Colonic mucosa (tissue), 4 donors: ENCODE measurements around the gene IL25. TPM values are rescaled to one million over a fixed set of nuclear protein-coding genes. Genes with fewer than 3 reads are reported as not detected.

Source experiments
- DNase-seq: peaks from one replicate; pipeline ENCODE4 v3.0.0-alpha.2; 2020
- H3K27ac ChIP-seq: fragments of 200-600 bp; one replicate; pipeline ENCODE4 v1.8.0; 2021
- H3K27me3 ChIP-seq: fragments of 200-600 bp; one replicate; pipeline ENCODE4 v1.8.0; 2021
- H3K36me3 ChIP-seq: fragments of 200-600 bp; one replicate; pipeline ENCODE4 v1.8.0; 2021
- H3K4me1 ChIP-seq: fragments of 200-600 bp; one replicate; pipeline ENCODE4 v1.8.0; 2021; ENCODE audit warnings: mild to moderate bottlenecking
- H3K4me3 ChIP-seq: fragments of 200-600 bp; one replicate; pipeline ENCODE4 v1.8.0; 2021
- H3K9ac ChIP-seq, 2 donors: one replicate each; pipeline ENCODE4 v1.7.0; 2013; ENCODE audit warnings: control low read depth in 2 of 2, low read depth in 2 of 2, low read length in 2 of 2
- H3K9me3 ChIP-seq: fragments of 200-600 bp; one replicate; pipeline ENCODE4 v1.8.0; 2021
- intact Hi-C: fragments of 100-400 bp; cut with DNase I; formaldehyde crosslinking; loops from one replicate; pipeline ENCODE4 v1.14.1; 2022
- total RNA-seq, 2 donors: library from RNA; stranded (reverse); fragmentation: NEBNext Ultra II Directional in 1 of 2; extraction: Animal tissue kit (Norgen Biotek cat#: 25700) in 1 of 2; gene quantifications; one replicate each; pipeline ENCODE4 v1.2.1, GENCODE V29; 2021
- TF ChIP-seq, protein P1 (sequence below): fragments of 200-600 bp; IDR thresholded peaks from one replicate; pipeline ENCODE4 v1.8.0; 2022; ENCODE audit warnings: antibody characterized with exemption, mild to moderate bottlenecking
- donor health status: healthy.
- donor health status: DM: no; HTN: no; CAD: no.
- donor health status: DM: no; HTN: no; CAD: no.

The IL25 gene
- total RNA-seq, 2 donors from 2014 or later = not detected

DNA sequence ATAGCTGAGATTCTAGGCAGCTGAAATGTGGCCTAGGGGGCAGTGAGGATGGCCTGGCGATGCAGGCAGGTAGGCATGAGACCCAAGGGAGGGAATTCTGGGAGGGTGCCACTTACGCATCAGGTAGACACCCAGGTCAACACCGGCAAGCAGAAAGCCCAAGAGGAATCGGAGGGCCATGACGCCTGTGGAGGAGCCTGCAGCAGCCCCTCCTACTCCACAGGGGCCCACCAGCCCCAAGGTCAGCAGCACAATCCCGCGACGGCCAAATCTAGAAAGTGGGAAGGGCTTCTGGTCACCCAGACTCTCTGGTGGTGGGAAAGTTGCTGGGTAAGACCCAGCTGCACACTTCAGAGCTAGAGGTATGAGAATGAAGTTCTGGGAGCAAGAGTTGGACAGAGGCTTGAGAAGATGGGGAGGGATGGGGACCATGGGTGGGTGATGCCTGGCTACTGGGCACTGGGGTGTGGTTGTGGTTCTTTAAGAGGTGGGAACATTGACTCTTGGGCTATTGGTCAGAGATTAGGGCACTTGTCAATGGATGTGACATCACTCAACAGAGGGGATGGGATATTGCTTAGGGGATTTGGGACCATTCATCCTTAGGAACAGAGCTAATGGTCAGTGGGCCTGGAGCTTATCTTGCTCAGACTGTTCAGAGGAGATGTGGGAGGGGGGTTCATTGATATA, 23.3 kb upstream of the IL25 start:
- Histone ChIP-seq H3K36me3 (no peaks in the 10 kb centered on the region), H3K4me3 (no peak overlapping the region), H3K4me1 (peaks cover 7% of the 10 kb centered on the region), H3K27me3 (peaks cover 28% of the 10 kb centered on the region), H3K9ac (no peak overlapping the region), H3K9me3 (no peaks in the 10 kb centered on the region), H3K27ac (no peak overlapping the region)
- no peak for DNase-seq
- intact Hi-C loops = no loop called here
- TF ChIP-seq, protein P1, sequence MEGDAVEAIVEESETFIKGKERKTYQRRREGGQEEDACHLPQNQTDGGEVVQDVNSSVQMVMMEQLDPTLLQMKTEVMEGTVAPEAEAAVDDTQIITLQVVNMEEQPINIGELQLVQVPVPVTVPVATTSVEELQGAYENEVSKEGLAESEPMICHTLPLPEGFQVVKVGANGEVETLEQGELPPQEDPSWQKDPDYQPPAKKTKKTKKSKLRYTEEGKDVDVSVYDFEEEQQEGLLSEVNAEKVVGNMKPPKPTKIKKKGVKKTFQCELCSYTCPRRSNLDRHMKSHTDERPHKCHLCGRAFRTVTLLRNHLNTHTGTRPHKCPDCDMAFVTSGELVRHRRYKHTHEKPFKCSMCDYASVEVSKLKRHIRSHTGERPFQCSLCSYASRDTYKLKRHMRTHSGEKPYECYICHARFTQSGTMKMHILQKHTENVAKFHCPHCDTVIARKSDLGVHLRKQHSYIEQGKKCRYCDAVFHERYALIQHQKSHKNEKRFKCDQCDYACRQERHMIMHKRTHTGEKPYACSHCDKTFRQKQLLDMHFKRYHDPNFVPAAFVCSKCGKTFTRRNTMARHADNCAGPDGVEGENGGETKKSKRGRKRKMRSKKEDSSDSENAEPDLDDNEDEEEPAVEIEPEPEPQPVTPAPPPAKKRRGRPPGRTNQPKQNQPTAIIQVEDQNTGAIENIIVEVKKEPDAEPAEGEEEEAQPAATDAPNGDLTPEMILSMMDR = no peak

GRCh38 chr14:23351681-23352505, 20.7 kb upstream of the IL25 start:
- Histone ChIP-seq H3K27ac (no peak overlapping the region), H3K36me3 (no peaks in the 10 kb centered on the region), H3K27me3 (peaks cover 28% of the 10 kb centered on the region), H3K4me1 (peaks cover 7% of the 10 kb centered on the region), H3K4me3 (peak overlapping the region; percentile 47), H3K9ac (peak overlapping the region; percentile 26 to 30), H3K9me3 (no peaks in the 10 kb centered on the region)
- intact Hi-C loops = no loop called here
- TF ChIP-seq, protein P1 = no peak
- DNase-seq = no peak

- H3K4me1 ChIP-seq = peaks cover 7% of the 10 kb centered on the region
- H3K9ac ChIP-seq = peak within 1 kb of the TSS; percentile 26 to 30
- DNase-seq = peak; percentile 65
- H3K9me3 ChIP-seq = no peaks in the 10 kb centered on the region
- no peak within 1 kb of the TSS for H3K27ac ChIP-seq
- intact Hi-C loops = no loop called here
- H3K4me3 ChIP-seq = peak within 1 kb of the TSS; percentile 47
- H3K27me3 ChIP-seq = peaks cover 28% of the 10 kb centered on the region
- no peaks in the 10 kb centered on the region for H3K36me3 ChIP-seq
- TF ChIP-seq, protein P1 = no peak
Measured at GRCh38 chr14:23352506-23353432, 19.8 kb upstream of the IL25 start, which contains the start of gene SLC22A17. Gene SLC22A17 (minus strand): TSS chr14:23352887.

GRCh38 chr14:23353433-23353780, 19.2 kb upstream of the IL25 start:
- no peak for DNase-seq
- TF ChIP-seq, protein P1 = no peak
- Histone ChIP-seq H3K27me3 (peaks cover 28% of the 10 kb centered on the region), H3K27ac (no peak overlapping the region), H3K9ac (no peak overlapping the region), H3K4me3 (no peak overlapping the region), H3K9me3 (no peaks in the 10 kb centered on the region), H3K4me1 (peaks cover 7% of the 10 kb centered on the region), H3K36me3 (no peaks in the 10 kb centered on the region)
- intact Hi-C loops = no loop called here

GRCh38 chr14:23354990-23355389, 17.6 kb upstream of the IL25 start:
- Histone ChIP-seq H3K9ac (no peak overlapping the region), H3K27me3 (peaks cover 28% of the 10 kb centered on the region), H3K9me3 (no peaks in the 10 kb centered on the region), H3K36me3 (no peaks in the 10 kb centered on the region), H3K27ac (no peak overlapping the region), H3K4me3 (no peak overlapping the region), H3K4me1 (peaks cover 7% of the 10 kb centered on the region)
- TF ChIP-seq, protein P1 = no peak
- DNase-seq = no peak
- intact Hi-C loops = no loop called here
